ENCODE data around the gene TTC9C.
A peak's percentile ranks its signal among the peaks of the same experiment; 100 is the strongest.
"Not testable (repeated sequence)": the region's sequence is repeated elsewhere in the genome, so short reads cannot be mapped to it uniquely, and the experiment has no call there.

The TTC9C gene

DNA sequence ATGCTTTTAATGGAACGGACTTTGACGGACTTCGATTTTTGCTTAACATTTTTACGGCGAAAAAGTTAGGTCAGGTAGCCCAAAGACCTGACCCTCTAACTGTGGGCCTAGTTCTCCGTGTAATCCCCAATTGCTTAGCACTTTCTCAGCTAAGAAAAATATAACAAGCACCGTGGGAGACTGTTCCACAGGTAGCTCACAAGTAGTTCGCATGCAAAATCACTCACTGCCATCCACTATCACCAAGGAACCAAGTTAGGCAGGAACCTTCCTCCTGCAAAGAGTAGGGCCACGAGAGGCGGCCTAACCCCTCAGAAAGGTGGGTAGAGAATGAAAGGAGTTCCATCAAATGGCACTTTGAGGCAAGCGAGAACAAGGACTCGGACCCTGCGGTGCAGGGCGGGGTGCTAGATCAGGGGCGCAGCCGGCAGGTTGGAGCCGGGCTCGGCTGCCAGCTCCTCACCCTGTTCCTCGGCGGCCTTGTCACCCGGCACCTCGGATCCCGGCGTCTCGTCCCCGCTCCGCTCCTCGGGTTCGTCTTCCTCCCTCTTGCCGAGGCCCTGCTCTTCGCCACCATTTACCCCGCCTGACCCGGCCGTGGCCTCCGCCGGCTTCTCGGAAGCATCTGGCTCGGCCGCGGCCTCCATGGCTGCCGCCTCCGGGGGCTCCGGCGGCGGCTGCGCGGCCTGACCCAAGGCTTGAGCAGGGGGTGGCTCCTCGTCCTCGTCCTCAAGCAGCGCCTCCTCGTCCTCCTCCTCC is 2.0 kb upstream of the TTC9C start:
- peaks cover 30 to 33% (median 30%) of the 10 kb centered on the region in 3 donors for H3K36me3 ChIP-seq
- peak in 1 of 2 donors; percentile 70 for DNase-seq
- peak overlapping the region; percentile 88 to 90 for H3K27ac ChIP-seq
- intact Hi-C loops (cut with DNase I; ENCODE audit: low total_unique reads), result no loop called here
- H3K4me1 ChIP-seq, result peaks cover 0 to 57% (median 42%) of the 10 kb centered on the region in 4 donors
- peak overlapping the region; percentile 85 to 89 for H3K4me3 ChIP-seq
- TF ChIP-seq, protein P1, sequence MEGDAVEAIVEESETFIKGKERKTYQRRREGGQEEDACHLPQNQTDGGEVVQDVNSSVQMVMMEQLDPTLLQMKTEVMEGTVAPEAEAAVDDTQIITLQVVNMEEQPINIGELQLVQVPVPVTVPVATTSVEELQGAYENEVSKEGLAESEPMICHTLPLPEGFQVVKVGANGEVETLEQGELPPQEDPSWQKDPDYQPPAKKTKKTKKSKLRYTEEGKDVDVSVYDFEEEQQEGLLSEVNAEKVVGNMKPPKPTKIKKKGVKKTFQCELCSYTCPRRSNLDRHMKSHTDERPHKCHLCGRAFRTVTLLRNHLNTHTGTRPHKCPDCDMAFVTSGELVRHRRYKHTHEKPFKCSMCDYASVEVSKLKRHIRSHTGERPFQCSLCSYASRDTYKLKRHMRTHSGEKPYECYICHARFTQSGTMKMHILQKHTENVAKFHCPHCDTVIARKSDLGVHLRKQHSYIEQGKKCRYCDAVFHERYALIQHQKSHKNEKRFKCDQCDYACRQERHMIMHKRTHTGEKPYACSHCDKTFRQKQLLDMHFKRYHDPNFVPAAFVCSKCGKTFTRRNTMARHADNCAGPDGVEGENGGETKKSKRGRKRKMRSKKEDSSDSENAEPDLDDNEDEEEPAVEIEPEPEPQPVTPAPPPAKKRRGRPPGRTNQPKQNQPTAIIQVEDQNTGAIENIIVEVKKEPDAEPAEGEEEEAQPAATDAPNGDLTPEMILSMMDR (IDR thresholded peaks at IDR 0.05), result no peak
- no peaks in the 10 kb centered on the region for H3K9me3 ChIP-seq
- no peaks in the 10 kb centered on the region for H3K27me3 ChIP-seq

DNA sequence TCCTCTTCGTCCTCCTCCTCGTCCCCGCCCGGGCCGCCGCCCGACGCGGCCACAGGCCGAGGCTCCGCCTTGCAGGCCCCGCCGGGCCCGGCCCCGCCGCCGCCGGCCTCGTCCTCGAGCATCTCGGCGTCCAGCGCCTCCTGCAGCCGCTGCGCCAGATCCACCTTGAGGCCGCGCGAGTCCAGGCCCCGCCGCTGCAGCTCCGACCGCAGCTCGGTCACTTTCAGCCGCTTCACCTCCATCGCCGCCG is 1.4 kb upstream of the TTC9C start:
- TF ChIP-seq, protein P1 (IDR thresholded peaks at IDR 0.05), result no peak
- no peak for DNase-seq
- Histone ChIP-seq H3K27ac (peak overlapping the region; percentile 88 to 90), H3K4me3 (peak overlapping the region; percentile 85 to 89), H3K36me3 (peaks cover 25 to 31% (median 25%) of the 10 kb centered on the region in 3 donors), H3K9me3 (no peaks in the 10 kb centered on the region), H3K27me3 (no peaks in the 10 kb centered on the region), H3K4me1 (peaks cover 0 to 62% (median 44%) of the 10 kb centered on the region in 4 donors)
- intact Hi-C loops (cut with DNase I; ENCODE audit: low total_unique reads), result no loop called here

DNA sequence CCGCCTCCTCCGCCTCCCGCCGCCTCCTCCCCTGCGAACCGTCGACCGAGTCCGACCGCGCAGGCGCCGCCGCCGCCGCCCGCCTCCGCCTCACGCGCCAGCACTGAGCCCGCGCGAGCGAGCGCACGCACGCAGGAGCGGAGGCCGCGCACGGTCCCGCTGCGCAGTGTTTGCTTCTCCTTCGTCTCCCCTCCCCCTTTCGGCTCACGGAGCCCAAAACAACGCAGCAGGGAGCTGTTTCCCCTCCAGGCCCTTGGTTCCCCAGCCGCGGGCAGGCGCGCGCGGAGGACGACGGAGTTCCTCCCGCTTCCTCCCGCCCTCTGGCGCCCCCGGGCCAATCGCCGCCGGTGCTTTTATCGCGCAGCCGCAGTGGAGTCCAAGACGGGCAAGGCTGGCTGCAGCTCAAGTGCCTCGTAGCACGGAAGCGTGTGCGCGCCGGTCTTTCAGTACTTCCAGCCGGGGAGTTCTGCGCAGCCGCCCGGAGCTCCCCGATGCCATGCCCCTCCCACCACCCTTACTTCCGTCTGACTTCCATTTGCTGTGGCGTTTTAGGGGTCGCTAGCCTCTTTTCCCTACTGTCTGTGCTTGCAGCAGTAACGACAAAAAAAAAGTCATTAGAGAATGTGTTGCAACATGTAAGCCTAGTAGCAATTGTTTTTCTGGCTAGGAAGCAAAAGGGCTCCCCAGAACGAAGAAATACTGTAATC is 968 bp upstream of the TTC9C start, which contains the start of gene HNRNPUL2:
Gene HNRNPUL2, minus strand, starts transcription at position 293 of the 707 bp plus-strand sequence. CDS start 301 bp downstream, outside the sequence.
- Histone ChIP-seq H3K36me3 (peaks cover 20 to 31% (median 20%) of the 10 kb centered on the region in 3 donors), H3K4me1 (peaks cover 0 to 62% (median 46%) of the 10 kb centered on the region in 4 donors), H3K9me3 (no peaks in the 10 kb centered on the region), H3K4me3 (peak within 1 kb of the TSS; percentile 85 to 89), H3K27me3 (no peaks in the 10 kb centered on the region), H3K27ac (peak within 1 kb of the TSS; percentile 88 to 90)
- intact Hi-C loops (cut with DNase I; ENCODE audit: low total_unique reads), result no loop called here
- TF ChIP-seq, protein P1 (IDR thresholded peaks at IDR 0.05), result no peak
- DNase-seq, result peak; percentile 97 to 99

DNA sequence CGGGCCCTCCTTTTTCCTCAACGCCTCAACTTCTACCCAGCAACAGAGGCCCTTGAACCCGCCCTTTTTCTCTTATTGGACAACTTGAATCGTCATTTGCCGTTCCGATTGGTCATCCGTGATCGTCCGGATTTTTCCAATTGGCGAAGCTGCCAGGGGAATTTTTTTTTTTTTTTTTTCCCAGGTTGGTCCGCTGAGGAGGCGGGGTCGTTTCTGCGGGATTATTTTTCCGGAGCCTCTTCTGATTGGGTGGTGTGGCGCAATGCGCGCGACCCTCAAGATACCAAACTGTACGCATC is 465 bp upstream of the TTC9C start:
- peaks cover 0 to 62% (median 46%) of the 10 kb centered on the region in 4 donors for H3K4me1 ChIP-seq
- peak overlapping the region; percentile 88 to 90 for H3K27ac ChIP-seq
- peaks cover 15 to 30% (median 15%) of the 10 kb centered on the region in 3 donors for H3K36me3 ChIP-seq
- H3K9me3 ChIP-seq, result no peaks in the 10 kb centered on the region
- peak overlapping the region; percentile 85 to 89 for H3K4me3 ChIP-seq
- TF ChIP-seq, protein P1 (IDR thresholded peaks at IDR 0.05), result no peak
- intact Hi-C loops (cut with DNase I; ENCODE audit: low total_unique reads), result loop anchor here (1.0 kb wide), 1 partner anchor 26 kb away; the partner anchor contains the start of gene ZBTB3
- peak; percentile 87 to 93 for DNase-seq
- no peaks in the 10 kb centered on the region for H3K27me3 ChIP-seq

DNA sequence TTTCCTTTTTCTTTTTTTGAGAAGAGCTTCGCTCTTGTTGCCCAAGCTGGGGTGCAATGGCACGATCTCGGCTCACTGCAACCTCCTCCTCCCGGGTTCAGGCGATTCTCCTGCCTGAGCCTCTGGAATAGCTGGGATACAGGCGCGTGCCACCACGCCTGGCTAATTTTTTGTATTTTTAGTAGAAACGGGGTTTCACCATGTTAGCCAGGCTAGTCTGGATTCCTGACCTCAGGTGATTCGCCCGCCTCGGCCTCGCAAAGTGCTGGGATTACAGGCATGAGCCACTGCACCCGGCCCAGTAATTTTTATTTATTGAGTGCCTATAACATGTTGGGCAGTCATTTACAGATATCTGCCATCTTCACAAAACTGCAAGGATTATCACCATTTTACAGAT is 1.8 kb downstream of the TTC9C start:
- peaks cover 0 to 41% (median 31%) of the 10 kb centered on the region in 4 donors for H3K4me1 ChIP-seq
- intact Hi-C loops (cut with DNase I; ENCODE audit: low total_unique reads); H3K27me3 ChIP-seq; H3K9me3 ChIP-seq; DNase-seq: not testable (repeated sequence)
- H3K27ac ChIP-seq, result peak overlapping the region in 1 of 2 donors; percentile 90
- H3K36me3 ChIP-seq, result peaks cover 9 to 40% (median 19%) of the 10 kb centered on the region in 3 donors
- peak overlapping the region; percentile 85 to 89 for H3K4me3 ChIP-seq

DNA sequence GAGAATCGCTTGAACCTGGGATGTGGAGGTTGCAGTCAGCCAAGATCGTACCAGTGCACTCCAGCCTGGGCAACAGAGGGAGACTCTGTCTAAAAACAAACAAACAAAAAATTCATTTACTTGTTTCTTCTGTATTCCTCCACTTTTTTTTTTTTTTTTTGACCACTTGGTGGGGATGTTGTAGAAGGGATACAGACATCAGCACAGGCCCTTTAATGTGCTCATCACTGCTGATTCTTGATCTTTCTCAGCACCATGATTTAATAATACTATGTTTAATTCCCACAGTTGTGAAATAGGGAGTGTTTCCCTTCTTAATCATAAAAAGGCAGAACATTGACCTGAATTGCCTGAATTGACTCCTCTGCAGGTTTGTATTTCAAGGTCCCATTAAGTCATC is 4.5 kb downstream of the TTC9C start:
- TF ChIP-seq, protein P1 (IDR thresholded peaks at IDR 0.05), result no peak
- intact Hi-C loops (cut with DNase I; ENCODE audit: low total_unique reads), result no loop called here
- no peaks in the 10 kb centered on the region for H3K27me3 ChIP-seq
- H3K4me1 ChIP-seq, result peaks cover 0 to 29% (median 23%) of the 10 kb centered on the region in 4 donors
- no peak overlapping the region for H3K4me3 ChIP-seq
- H3K9me3 ChIP-seq, result no peaks in the 10 kb centered on the region
- no peak overlapping the region for H3K27ac ChIP-seq
- H3K36me3 ChIP-seq, result peaks cover 29 to 68% (median 38%) of the 10 kb centered on the region in 3 donors
- no peak for DNase-seq
